Measurements from ENCODE around the gene THUMPD2. TPM values are rescaled to one million over a fixed set of nuclear protein-coding genes. Genes with fewer than 3 reads are reported as not detected.

THUMPD2 gene
- total RNA-seq, 1 experiment from 2014 or later: 19.5 TPM

DNA sequence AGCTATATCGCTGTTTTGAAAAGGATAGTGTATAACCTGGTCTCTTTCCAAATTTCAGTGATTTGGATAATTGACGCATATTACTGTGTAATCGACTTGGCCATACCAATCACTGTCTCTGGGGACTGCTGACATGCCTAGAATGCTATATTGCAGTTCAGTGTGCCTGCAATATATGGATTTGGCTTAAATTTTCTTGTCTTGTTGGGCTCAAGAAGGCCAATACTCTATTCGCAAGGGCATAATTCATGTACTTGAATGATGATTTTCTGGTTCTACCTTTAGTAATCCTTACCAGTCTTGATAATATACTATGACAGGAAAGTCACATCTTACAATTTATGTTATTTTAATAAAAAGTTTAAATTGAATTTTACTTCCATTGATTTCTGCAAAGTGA, 21.7 kb upstream of the THUMPD2 start:
- no peaks in the 10 kb centered on the region for H4K20me1 ChIP-seq (ENCODE audit: control insufficient read depth, insufficient read depth, insufficient read length)
- H3K9me3 ChIP-seq (ENCODE audit: control insufficient read depth, low read depth, low read length): no peaks in the 10 kb centered on the region
- no peaks in the 10 kb centered on the region for H3K4me1 ChIP-seq (ENCODE audit: insufficient read depth, low read length)
- Mint-ChIP-seq H3K9me3 (peaks cover 32% of the 10 kb centered on the region in 2 experiments), H3K4me1 (no peaks in the 10 kb centered on the region), H3K4me3 (no peak overlapping the region), H3K27me3 (ENCODE audit: low read depth) (no peaks in the 10 kb centered on the region), H3K36me3 (ENCODE audit: insufficient read depth in 1 of 3, low read depth in 3 of 3) (peaks cover 15 to 29% (median 19%) of the 10 kb centered on the region in 3 experiments), H3K27ac (no peak overlapping the region)
- no peak overlapping the region for H3T11ph ChIP-seq (ENCODE audit: low read length)
- no peaks in the 10 kb centered on the region for H3K27me3 ChIP-seq (ENCODE audit: insufficient read depth, low read length)
- H3K18ac ChIP-seq (ENCODE audit: insufficient read length, low read depth, low read length): no peak overlapping the region
- H3K4me2 ChIP-seq (ENCODE audit: insufficient read depth, insufficient read length, low read length): no peak overlapping the region
- DNase-seq: no peak
- no peak overlapping the region for H2BK120ac ChIP-seq (ENCODE audit: low read depth, low read length, poor library complexity, severe bottlenecking)
- H3K23me2 ChIP-seq (ENCODE audit: insufficient read length, low read depth, low read length, poor library complexity, severe bottlenecking): no peaks in the 10 kb centered on the region
- no peak overlapping the region for H2BK20ac ChIP-seq (ENCODE audit: low read depth, low read length, poor library complexity, severe bottlenecking)
- no peaks in the 10 kb centered on the region for H3K79me1 ChIP-seq (ENCODE audit: insufficient read depth, low read depth, low read length, poor library complexity, severe bottlenecking)
- H3K23ac ChIP-seq (ENCODE audit: insufficient read length, low read depth, low read length): no peak overlapping the region
- H3K9ac ChIP-seq (ENCODE audit: extremely low read depth, insufficient read length, low read length): no peak overlapping the region
- H3K56ac ChIP-seq (ENCODE audit: insufficient read length, low read depth, low read length): no peak overlapping the region
- no peaks in the 10 kb centered on the region for H3K79me2 ChIP-seq (ENCODE audit: insufficient read depth, low read length)
- H4K5ac ChIP-seq (ENCODE audit: insufficient read length, low read depth, low read length): no peak overlapping the region
- no peak overlapping the region for H4K8ac ChIP-seq (replicated peaks; ENCODE audit: insufficient read length, low read depth, low read length)
- no peak overlapping the region for H2BK15ac ChIP-seq (ENCODE audit: low read depth, low read length)
- WGBS (ENCODE audit: extremely low coverage, insufficient read length, low lambda C conversion rate): no CpG with 5 or more reads among the region's 4 CpGs
- TF ChIP-seq, protein P1, sequence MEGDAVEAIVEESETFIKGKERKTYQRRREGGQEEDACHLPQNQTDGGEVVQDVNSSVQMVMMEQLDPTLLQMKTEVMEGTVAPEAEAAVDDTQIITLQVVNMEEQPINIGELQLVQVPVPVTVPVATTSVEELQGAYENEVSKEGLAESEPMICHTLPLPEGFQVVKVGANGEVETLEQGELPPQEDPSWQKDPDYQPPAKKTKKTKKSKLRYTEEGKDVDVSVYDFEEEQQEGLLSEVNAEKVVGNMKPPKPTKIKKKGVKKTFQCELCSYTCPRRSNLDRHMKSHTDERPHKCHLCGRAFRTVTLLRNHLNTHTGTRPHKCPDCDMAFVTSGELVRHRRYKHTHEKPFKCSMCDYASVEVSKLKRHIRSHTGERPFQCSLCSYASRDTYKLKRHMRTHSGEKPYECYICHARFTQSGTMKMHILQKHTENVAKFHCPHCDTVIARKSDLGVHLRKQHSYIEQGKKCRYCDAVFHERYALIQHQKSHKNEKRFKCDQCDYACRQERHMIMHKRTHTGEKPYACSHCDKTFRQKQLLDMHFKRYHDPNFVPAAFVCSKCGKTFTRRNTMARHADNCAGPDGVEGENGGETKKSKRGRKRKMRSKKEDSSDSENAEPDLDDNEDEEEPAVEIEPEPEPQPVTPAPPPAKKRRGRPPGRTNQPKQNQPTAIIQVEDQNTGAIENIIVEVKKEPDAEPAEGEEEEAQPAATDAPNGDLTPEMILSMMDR (conservative IDR thresholded peaks at IDR 0.05): no peak
- H2AFZ ChIP-seq (ENCODE audit: low read length): no peak overlapping the region
- no peak overlapping the region for H3K14ac ChIP-seq (ENCODE audit: insufficient read depth, low read length)
- H3K27ac ChIP-seq (ENCODE audit: insufficient read length, low read depth, low read length): no peak overlapping the region
- H2BK5ac ChIP-seq (ENCODE audit: insufficient read length, low read length): no peak overlapping the region
- H2BK12ac ChIP-seq (ENCODE audit: insufficient read length, low read depth, low read length): no peak overlapping the region
- no peak overlapping the region for H2AK5ac ChIP-seq (ENCODE audit: insufficient read length, low read length)
- H4K91ac ChIP-seq (ENCODE audit: insufficient read length, low read depth, low read length): no peak overlapping the region
- no peak overlapping the region for H3K4ac ChIP-seq (ENCODE audit: low read depth, low read length)

All from H9 (cell line).